Upper lobe of right lung (tissue), 1 donor: ENCODE data around the gene DOCK2. TPM values are rescaled to one million over a fixed set of nuclear protein-coding genes. Genes with fewer than 3 reads are reported as not detected.

Experiments used
- ATAC-seq: fragments of 200-7000 bp; cut with Tn5 transposase; one replicate; pipeline ENCODE4 v1.9.1; 2020; ENCODE audit warnings: mild to moderate bottlenecking, moderate library complexity
- DNase-seq: peaks from one replicate; pipeline ENCODE4 v3.0.0-alpha.2; 2020
- H3K27ac ChIP-seq: fragments of 200-600 bp; one replicate; pipeline ENCODE4 v1.8.0; 2022
- H3K27me3 ChIP-seq: fragments of 200-600 bp; one replicate; pipeline ENCODE4 v1.8.0; 2022; ENCODE audit warnings: mild to moderate bottlenecking
- H3K36me3 ChIP-seq: fragments of 200-600 bp; one replicate; pipeline ENCODE4 v1.8.0; 2022
- H3K4me1 ChIP-seq: fragments of 200-600 bp; one replicate; pipeline ENCODE4 v1.8.0; 2022
- H3K4me3 ChIP-seq: fragments of 200-600 bp; one replicate; pipeline ENCODE4 v1.8.0; 2022; ENCODE audit warnings: mild to moderate bottlenecking
- H3K9me3 ChIP-seq: fragments of 200-600 bp; one replicate; pipeline ENCODE4 v1.8.0; 2022
- intact Hi-C: fragments of 100-400 bp; cut with DNase I; formaldehyde crosslinking; loops from one replicate; pipeline ENCODE4 v1.11.0; 2022
- total RNA-seq: library from RNA; stranded (reverse); fragmentation: NEBNext Ultra II Directional; extraction: Animal tissue kit (Norgen Biotek cat#: 25700); gene quantifications from one replicate; pipeline ENCODE4 v1.2.1, GENCODE V29; 2021
- TF ChIP-seq, protein P1 (sequence below): fragments of 200-600 bp; IDR thresholded peaks from one replicate; pipeline ENCODE4 v1.8.0; 2022; ENCODE audit warnings: antibody characterized with exemption
- donor health status: DM: no; HTN: yes; CAD: no; lungs with severe emphysema.

Gene DOCK2
- total RNA-seq, 1 donor from 2014 or later, result 65.4 TPM

DNA sequence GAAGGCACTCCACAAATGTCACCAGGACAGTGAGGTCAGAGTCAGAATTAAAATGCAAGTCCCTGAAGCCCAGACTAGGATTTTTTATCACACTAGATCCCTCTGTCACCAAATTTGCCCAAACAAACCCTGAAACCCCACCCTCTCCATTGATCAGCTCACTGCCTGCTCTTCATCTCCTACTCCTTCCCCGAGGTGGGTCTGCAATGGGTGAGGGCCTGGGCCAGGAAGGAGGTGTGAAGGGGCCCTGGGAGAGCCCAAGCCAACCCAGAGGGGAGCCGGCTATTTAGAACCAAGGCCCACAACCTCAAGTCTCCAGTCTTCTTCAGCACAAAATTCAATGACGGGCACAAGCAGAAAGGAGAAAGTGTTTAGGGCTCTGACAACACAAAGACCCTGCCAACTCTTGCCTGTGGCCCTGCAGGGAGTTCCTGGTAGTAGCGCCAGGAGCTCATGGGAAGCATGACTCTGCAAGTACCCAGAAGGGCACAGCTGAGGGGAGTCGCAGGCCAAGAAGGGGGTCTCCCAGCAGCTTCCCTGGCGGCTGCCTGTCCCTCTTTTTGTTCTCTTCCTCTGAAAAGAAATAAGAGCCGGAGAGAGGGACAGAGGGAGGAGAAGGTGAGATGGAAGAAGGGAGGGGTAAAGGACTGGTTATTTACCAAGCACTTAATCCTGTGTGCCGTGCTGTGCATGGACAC lies 474.2 kb downstream of the DOCK2 start:
- Histone ChIP-seq H3K27ac (no peak overlapping the region), H3K4me3 (no peak overlapping the region), H3K9me3 (no peaks in the 10 kb centered on the region), H3K4me1 (no peaks in the 10 kb centered on the region), H3K27me3 (no peaks in the 10 kb centered on the region), H3K36me3 (no peaks in the 10 kb centered on the region)
- no peak for DNase-seq
- intact Hi-C loops, result no loop called here
- TF ChIP-seq, protein P1, sequence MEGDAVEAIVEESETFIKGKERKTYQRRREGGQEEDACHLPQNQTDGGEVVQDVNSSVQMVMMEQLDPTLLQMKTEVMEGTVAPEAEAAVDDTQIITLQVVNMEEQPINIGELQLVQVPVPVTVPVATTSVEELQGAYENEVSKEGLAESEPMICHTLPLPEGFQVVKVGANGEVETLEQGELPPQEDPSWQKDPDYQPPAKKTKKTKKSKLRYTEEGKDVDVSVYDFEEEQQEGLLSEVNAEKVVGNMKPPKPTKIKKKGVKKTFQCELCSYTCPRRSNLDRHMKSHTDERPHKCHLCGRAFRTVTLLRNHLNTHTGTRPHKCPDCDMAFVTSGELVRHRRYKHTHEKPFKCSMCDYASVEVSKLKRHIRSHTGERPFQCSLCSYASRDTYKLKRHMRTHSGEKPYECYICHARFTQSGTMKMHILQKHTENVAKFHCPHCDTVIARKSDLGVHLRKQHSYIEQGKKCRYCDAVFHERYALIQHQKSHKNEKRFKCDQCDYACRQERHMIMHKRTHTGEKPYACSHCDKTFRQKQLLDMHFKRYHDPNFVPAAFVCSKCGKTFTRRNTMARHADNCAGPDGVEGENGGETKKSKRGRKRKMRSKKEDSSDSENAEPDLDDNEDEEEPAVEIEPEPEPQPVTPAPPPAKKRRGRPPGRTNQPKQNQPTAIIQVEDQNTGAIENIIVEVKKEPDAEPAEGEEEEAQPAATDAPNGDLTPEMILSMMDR, result no peak
- ATAC-seq, result no peak

DNA sequence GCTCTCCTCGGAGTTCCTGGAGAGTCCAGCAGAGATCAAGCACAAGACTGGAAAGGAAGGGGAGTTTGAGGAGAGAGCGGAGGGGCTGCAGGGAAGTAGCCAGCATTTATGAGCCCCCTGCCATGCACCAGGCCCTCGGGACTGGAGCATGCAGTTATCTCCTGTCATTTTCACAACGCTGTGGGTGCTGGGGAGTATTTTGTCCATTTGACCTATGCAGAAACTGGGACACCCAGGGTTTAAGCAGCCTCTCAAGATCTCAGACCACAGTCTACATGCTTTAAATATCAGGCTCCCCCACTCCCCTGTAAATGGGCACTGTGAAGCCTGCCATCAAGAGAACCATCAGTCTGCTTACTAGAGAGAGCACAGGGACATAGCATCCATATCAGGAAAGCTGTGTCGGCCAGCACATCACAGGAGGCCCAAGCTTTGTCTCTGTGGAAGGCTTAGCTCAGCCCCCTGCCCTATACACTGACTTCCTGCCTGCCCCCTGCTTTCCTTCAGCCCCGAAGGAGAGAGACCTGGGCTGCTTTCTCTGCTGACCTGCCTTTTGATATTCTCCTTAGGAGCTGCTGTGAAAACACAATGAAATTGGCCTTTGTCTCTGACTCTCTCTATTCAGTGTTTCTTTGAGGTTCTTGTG lies 475.9 kb downstream of the DOCK2 start:
- ATAC-seq (no peak), DNase-seq (no peak)
- no peaks in the 10 kb centered on the region for H3K36me3 ChIP-seq
- H3K27ac ChIP-seq, result no peak overlapping the region
- H3K27me3 ChIP-seq, result no peaks in the 10 kb centered on the region
- intact Hi-C loops, result no loop called here
- H3K9me3 ChIP-seq, result no peaks in the 10 kb centered on the region
- H3K4me3 ChIP-seq, result no peak overlapping the region
- TF ChIP-seq, protein P1, result no peak
- no peaks in the 10 kb centered on the region for H3K4me1 ChIP-seq

DNA sequence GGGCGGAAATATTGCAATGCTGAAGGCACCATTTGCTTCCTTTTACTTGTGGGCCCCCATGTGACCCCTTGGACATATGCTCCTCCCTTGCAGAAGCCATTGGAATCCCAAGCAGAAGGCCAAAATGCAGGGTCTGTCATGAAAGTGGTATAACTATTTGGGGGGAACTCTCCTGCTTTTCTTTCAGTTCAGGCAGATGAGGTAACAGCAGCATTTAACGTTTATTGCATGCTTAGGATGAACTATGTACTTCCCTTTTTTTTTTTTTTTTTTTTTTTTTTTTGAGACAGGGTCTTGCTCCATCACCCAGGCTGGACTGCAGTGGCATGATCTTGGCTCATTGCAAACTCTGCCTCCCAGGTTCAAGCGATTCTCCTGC lies 476.4 kb downstream of the DOCK2 start:
- intact Hi-C loops, result no loop called here
- no peaks in the 10 kb centered on the region for H3K27me3 ChIP-seq

DNA sequence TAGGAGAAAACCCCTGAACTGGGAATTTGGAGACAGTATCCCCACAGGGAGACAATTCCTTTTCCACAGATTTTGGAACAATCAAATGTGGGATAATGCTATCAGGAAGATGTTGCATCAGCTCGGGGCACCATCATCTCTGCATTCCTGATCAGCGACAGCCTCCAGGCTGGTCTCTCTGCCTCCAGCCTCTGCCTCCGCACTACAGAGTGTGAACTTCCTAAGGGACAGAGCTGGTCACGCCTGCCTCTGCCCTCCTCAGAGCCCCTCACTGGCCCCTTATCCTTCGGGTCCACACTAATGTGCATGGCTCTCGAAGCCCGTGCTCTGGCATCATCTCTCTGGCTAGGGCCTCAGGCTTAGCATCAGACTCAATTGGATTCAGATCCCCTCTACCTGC lies 477.2 kb downstream of the DOCK2 start:
- no peaks in the 10 kb centered on the region for H3K9me3 ChIP-seq
- DNase-seq, result no peak
- no peaks in the 10 kb centered on the region for H3K36me3 ChIP-seq
- no peak overlapping the region for H3K4me3 ChIP-seq
- no peaks in the 10 kb centered on the region for H3K4me1 ChIP-seq
- no peaks in the 10 kb centered on the region for H3K27me3 ChIP-seq
- TF ChIP-seq, protein P1, result no peak
- no peak overlapping the region for H3K27ac ChIP-seq
- intact Hi-C loops, result no loop called here
- no peak for ATAC-seq

More for the DNA sequence above, 476.4 kb downstream of the DOCK2 start:
- DNase-seq, result no peak
- Histone ChIP-seq H3K4me3 (no peak overlapping the region), H3K9me3 (no peaks in the 10 kb centered on the region), H3K36me3 (no peaks in the 10 kb centered on the region), H3K4me1 (no peaks in the 10 kb centered on the region), H3K27ac (no peak overlapping the region)
- ATAC-seq, result peak; percentile 32
- TF ChIP-seq, protein P1, result no peak

DNA sequence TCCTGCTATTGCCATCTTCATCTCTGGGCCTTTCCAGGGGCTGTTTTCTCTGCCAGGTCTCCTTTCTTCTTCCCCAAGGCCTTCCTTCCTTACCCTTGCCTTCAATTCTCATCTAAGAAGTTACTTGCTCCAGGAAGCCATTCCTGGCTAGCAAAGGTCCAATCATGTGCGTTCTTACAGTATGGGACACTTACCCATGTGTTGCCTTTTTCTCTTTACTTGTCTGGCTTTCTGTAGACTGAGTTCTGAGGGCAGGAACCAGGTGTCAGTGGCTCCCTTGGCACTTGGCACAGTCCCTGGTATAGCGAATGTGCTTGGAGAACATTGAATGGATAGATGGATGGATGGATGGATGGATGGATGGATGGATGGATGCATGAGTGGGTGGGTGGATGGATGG lies 478.9 kb downstream of the DOCK2 start:
- Histone ChIP-seq H3K4me3 (no peak overlapping the region), H3K4me1 (no peaks in the 10 kb centered on the region), H3K27me3 (no peaks in the 10 kb centered on the region), H3K27ac (no peak overlapping the region), H3K36me3 (no peaks in the 10 kb centered on the region), H3K9me3 (no peaks in the 10 kb centered on the region)
- intact Hi-C loops, result no loop called here
- no peak for DNase-seq
- TF ChIP-seq, protein P1, result no peak
- no peak for ATAC-seq
